Neuronal stem cell (in vitro differentiated cells): ENCODE data around the gene FOXO3.

ENCODE experiments used
- DNase-seq: peaks from one replicate; pipeline ENCODE4 v3.0.0-alpha.2; 2013; ENCODE audit warnings: low spot score
- H2AFZ ChIP-seq: one replicate; pipeline ENCODE4 v1.6.1; 2013; ENCODE audit warnings: mild to moderate bottlenecking, low read length, inconsistent platforms
- H2AK5ac ChIP-seq: 2 replicates; pipeline ENCODE4 v1.6.1; 2013; ENCODE audit warnings: low read depth, mild to moderate bottlenecking, inconsistent platforms, low read length, moderate library complexity, mixed read lengths
- H2BK120ac ChIP-seq: 2 replicates; pipeline ENCODE4 v1.6.1; 2013; ENCODE audit warnings: low read depth, mild to moderate bottlenecking, inconsistent platforms, low read length, moderate library complexity, mixed read lengths
- H2BK12ac ChIP-seq: one replicate; pipeline ENCODE4 v1.6.1; 2013; ENCODE audit warnings: low read length, inconsistent platforms
- H2BK15ac ChIP-seq: 2 replicates; pipeline ENCODE4 v1.6.1; 2013; ENCODE audit warnings: mild to moderate bottlenecking, low read length, inconsistent platforms, mixed read lengths
- H2BK5ac ChIP-seq: one replicate; pipeline ENCODE4 v1.6.1; 2013; ENCODE audit warnings: inconsistent platforms, mild to moderate bottlenecking, low read length, moderate library complexity
- H3K14ac ChIP-seq: one replicate; pipeline ENCODE4 v1.6.1; 2013; ENCODE audit warnings: low read length, inconsistent platforms
- H3K18ac ChIP-seq: 2 replicates; pipeline ENCODE4 v1.6.1; 2013; ENCODE audit warnings: low read length, inconsistent platforms
- H3K23ac ChIP-seq: 2 replicates; pipeline ENCODE4 v1.6.1; 2013; ENCODE audit warnings: low read depth, mild to moderate bottlenecking, mixed read lengths, low read length, inconsistent platforms; ENCODE audit not compliant: poor library complexity
- H3K27ac ChIP-seq: replicated peaks from 3 replicates; pipeline ENCODE4 v1.5.1; 2013; ENCODE audit warnings: low read length, inconsistent platforms
- H3K27me3 ChIP-seq, 3 experiments: 2 replicates each; pipeline ENCODE4 v1.6.1; 2013; ENCODE audit warnings: low read length in 3 of 3, mild to moderate bottlenecking in 2 of 3, inconsistent platforms in 1 of 3, low read depth in 1 of 3, mixed read lengths in 1 of 3, moderate library complexity in 1 of 3; ENCODE audit not compliant: control insufficient read depth in 3 of 3, insufficient read depth in 3 of 3
- H3K36me3 ChIP-seq, 2 donors: replicated peaks in 1 of 2; 2 replicates each; pipeline ENCODE4 v1.6.1; 2013; ENCODE audit warnings: low read length in 2 of 2; ENCODE audit not compliant: control insufficient read depth in 2 of 2, insufficient read depth in 2 of 2
- H3K4ac ChIP-seq: 2 replicates; pipeline ENCODE4 v1.6.1; 2013; ENCODE audit warnings: inconsistent platforms, mild to moderate bottlenecking, low read length, moderate library complexity
- H3K4me1 ChIP-seq, 2 donors: 1 replicate in 1 of 2; 2 replicates in 1 of 2; pipeline ENCODE4 v1.6.1; 2013; ENCODE audit warnings: low read length in 2 of 2, low read depth in 1 of 2; ENCODE audit not compliant: control insufficient read depth in 2 of 2, insufficient read depth in 1 of 2
- H3K4me2 ChIP-seq: one replicate; pipeline ENCODE4 v1.6.1; 2013; ENCODE audit warnings: mild to moderate bottlenecking, low read length, inconsistent platforms; ENCODE audit not compliant: insufficient read depth, poor library complexity, severe bottlenecking
- H3K4me3 ChIP-seq, 2 donors: 2 replicates each; pipeline ENCODE4 v1.5.1; 2013; ENCODE audit warnings: low read length in 2 of 2, mild to moderate bottlenecking in 2 of 2, inconsistent platforms in 1 of 2, moderate library complexity in 1 of 2
- H3K79me1 ChIP-seq: one replicate; pipeline ENCODE4 v1.6.1; 2013; ENCODE audit warnings: low read depth, mild to moderate bottlenecking, inconsistent platforms, low read length, moderate library complexity
- H3K9ac ChIP-seq: one replicate; pipeline ENCODE4 v1.6.1; 2013; ENCODE audit warnings: mild to moderate bottlenecking, low read depth, low read length, inconsistent platforms; ENCODE audit not compliant: poor library complexity
- H3K9me3 ChIP-seq, 2 donors: replicated peaks in 1 of 2; 2 replicates each; pipeline versions ENCODE3 to v1.6.1; 2013; ENCODE audit warnings: low read length in 2 of 2, mild to moderate bottlenecking in 2 of 2, inconsistent platforms in 1 of 2, low read depth in 1 of 2, mixed read lengths in 1 of 2, moderate library complexity in 1 of 2; ENCODE audit not compliant: control insufficient read depth in 2 of 2, insufficient read depth in 1 of 2
- H4K8ac ChIP-seq: one replicate; pipeline ENCODE4 v1.6.1; 2013; ENCODE audit warnings: low read depth, mild to moderate bottlenecking, inconsistent platforms, low read length, moderate library complexity
- H4K91ac ChIP-seq: one replicate; pipeline ENCODE4 v1.6.1; 2013; ENCODE audit warnings: low read length, low read depth, mild to moderate bottlenecking, inconsistent platforms; ENCODE audit not compliant: poor library complexity
- WGBS, 2 donors: extraction: QIAGEN DNeasy Blood & Tissue Kit; methylation state at CpG; one replicate each; pipeline ENCODE4 v1.1.7; 2013; ENCODE audit warnings: missing lambda C conversion rate in 2 of 2, mixed read lengths in 1 of 2; ENCODE audit not compliant: insufficient read length in 2 of 2, insufficient replicate concordance in 1 of 2; ENCODE audit errors: extremely low coverage in 2 of 2; 5-methylcytosine and 5-hydroxymethylcytosine counted together

FOXO3 gene

GRCh38 chr6:108549741-108550140 lies 11.0 kb upstream of the FOXO3 start:
- Histone ChIP-seq H3K9me3 (peaks cover 0 to 3% of the 10 kb centered on the region in 2 donors), H2BK120ac (no peak overlapping the region), H3K18ac (no peak overlapping the region), H3K23ac (no peak overlapping the region), H3K9ac (no peak overlapping the region), H2AFZ (peak overlapping the region; percentile 24), H2AK5ac (no peak overlapping the region), H3K4me1 (peaks cover 0 to 2% of the 10 kb centered on the region in 2 donors), H3K4ac (no peak overlapping the region), H4K91ac (no peak overlapping the region), H2BK5ac (no peak overlapping the region), H3K27me3 (peaks cover 0 to 3% (median 0%) of the 10 kb centered on the region in 3 experiments), H2BK12ac (no peak overlapping the region), H3K4me2 (no peak overlapping the region), H3K79me1 (no peaks in the 10 kb centered on the region), H3K14ac (no peak overlapping the region), H3K36me3 (no peaks in the 10 kb centered on the region), H2BK15ac (no peak overlapping the region), H4K8ac (no peak overlapping the region), H3K4me3 (no peak overlapping the region), H3K27ac (no peak overlapping the region)
- DNase-seq = no peak
- WGBS, 2 donors = no CpG with 5 or more reads among the region's 3 CpGs

GRCh38 chr6:108550256-108550655 lies 10.5 kb upstream of the FOXO3 start:
- H2BK12ac ChIP-seq = no peak overlapping the region
- H3K23ac ChIP-seq = no peak overlapping the region
- no CpG with 5 or more reads among the region's 3 CpGs for WGBS, 2 donors

DNA sequence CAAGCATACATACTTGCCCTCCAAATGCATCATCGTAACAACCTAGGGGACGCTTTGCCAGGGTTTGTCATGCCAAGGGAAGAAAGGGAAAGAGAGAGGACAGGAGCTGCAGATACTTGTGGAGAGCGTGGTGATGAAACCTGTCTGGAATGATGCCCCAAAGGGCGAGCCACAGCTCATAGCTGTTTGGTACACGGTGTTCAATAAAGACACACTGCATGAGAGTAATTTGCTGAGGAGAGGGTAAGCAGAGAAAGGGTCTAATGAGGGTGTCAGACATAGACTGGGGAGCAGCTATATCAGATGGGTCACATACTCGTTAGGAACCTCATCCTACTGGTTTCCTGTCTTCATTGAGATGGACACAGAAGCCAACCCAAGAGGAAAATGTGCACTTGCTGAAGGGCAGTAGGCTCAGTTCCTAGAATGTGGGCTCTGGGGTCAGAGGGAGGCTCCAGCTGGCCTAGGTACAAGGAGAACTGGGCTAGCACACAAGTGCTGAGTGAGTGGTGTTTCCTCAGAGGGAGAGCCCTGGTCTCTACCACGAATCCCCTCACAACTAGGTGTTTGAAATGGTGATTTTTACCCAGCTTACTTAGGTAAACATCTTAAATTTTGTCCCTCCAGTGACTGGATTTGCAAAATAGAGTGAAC lies 5.2 kb upstream of the FOXO3 start:
- H2BK5ac ChIP-seq = no peak overlapping the region
- no peaks in the 10 kb centered on the region for H3K36me3 ChIP-seq
- no peak overlapping the region for H3K14ac ChIP-seq
- H2BK120ac ChIP-seq = no peak overlapping the region
- no peak overlapping the region for H3K9ac ChIP-seq
- no peak for DNase-seq
- no peak overlapping the region for H3K18ac ChIP-seq
- H3K9me3 ChIP-seq = no peaks in the 10 kb centered on the region
- H2BK15ac ChIP-seq = no peak overlapping the region
- WGBS, 2 donors = no CpG with 5 or more reads among the region's 7 CpGs
- H3K27ac ChIP-seq = no peak overlapping the region
- no peak overlapping the region for H2AFZ ChIP-seq
- H3K79me1 ChIP-seq = no peaks in the 10 kb centered on the region
- H4K8ac ChIP-seq = no peak overlapping the region
- no peaks in the 10 kb centered on the region for H3K27me3 ChIP-seq
- H3K4me1 ChIP-seq = peaks cover 0 to 11% of the 10 kb centered on the region in 2 donors
- no peak overlapping the region for H3K4me2 ChIP-seq
- no peak overlapping the region for H2AK5ac ChIP-seq
- H3K4me3 ChIP-seq = no peak overlapping the region
- no peak overlapping the region for H2BK12ac ChIP-seq
- H4K91ac ChIP-seq = no peak overlapping the region
- no peak overlapping the region for H3K23ac ChIP-seq
- H3K4ac ChIP-seq = no peak overlapping the region

More at GRCh38 chr6:108550256-108550655, 10.5 kb upstream of the FOXO3 start:
- peaks cover 0 to 2% of the 10 kb centered on the region in 2 donors for H3K4me1 ChIP-seq
- H2AK5ac ChIP-seq = no peak overlapping the region
- H3K9ac ChIP-seq = no peak overlapping the region
- H3K4me2 ChIP-seq = no peak overlapping the region
- no peaks in the 10 kb centered on the region for H3K36me3 ChIP-seq
- H3K9me3 ChIP-seq = no peaks in the 10 kb centered on the region
- H2BK120ac ChIP-seq = no peak overlapping the region
- H3K4me3 ChIP-seq = no peak overlapping the region
- H4K8ac ChIP-seq = no peak overlapping the region
- no peak overlapping the region for H2BK15ac ChIP-seq
- no peak overlapping the region for H3K27ac ChIP-seq
- no peak for DNase-seq
- no peak overlapping the region for H3K4ac ChIP-seq
- no peaks in the 10 kb centered on the region for H3K27me3 ChIP-seq
- no peak overlapping the region for H3K18ac ChIP-seq
- no peaks in the 10 kb centered on the region for H3K79me1 ChIP-seq
- H4K91ac ChIP-seq = no peak overlapping the region
- no peak overlapping the region for H2BK5ac ChIP-seq
- H3K14ac ChIP-seq = no peak overlapping the region
- no peak overlapping the region for H2AFZ ChIP-seq

DNA sequence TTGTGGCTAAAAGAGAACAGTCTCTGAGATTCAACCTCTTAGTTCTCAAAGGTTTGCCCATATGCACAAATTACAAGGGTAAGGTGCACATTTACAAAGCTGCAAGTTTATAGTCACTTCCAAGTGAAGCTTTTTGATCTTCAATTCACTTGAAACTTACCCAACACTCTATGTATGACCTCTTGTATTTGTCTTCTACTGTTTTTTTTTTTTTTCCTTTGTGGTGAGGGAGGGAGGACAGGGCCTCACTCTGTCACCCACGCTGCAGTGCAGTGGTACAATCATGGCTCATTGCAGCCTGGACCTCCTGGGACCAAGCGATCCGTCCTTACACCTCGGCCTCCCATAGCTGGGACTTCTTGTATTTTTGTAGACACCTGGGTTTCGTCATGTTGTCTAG lies 4.5 kb upstream of the FOXO3 start:
- H3K14ac ChIP-seq = no peak overlapping the region
- H3K27me3 ChIP-seq = no peaks in the 10 kb centered on the region
- no peak for DNase-seq
- peak overlapping the region; percentile 84 for H2BK12ac ChIP-seq
- H3K4me1 ChIP-seq = peaks cover 0 to 11% of the 10 kb centered on the region in 2 donors
- H2BK120ac ChIP-seq = no peak overlapping the region
- no CpG with 5 or more reads among the region's 5 CpGs for WGBS, 2 donors
- no peak overlapping the region for H2AFZ ChIP-seq
- no peaks in the 10 kb centered on the region for H3K9me3 ChIP-seq
- no peak overlapping the region for H3K4ac ChIP-seq
- H3K36me3 ChIP-seq = no peaks in the 10 kb centered on the region
- H3K4me2 ChIP-seq = no peak overlapping the region
- H4K8ac ChIP-seq = no peak overlapping the region
- peak overlapping the region; percentile 28 for H2AK5ac ChIP-seq
- no peak overlapping the region for H3K27ac ChIP-seq
- no peaks in the 10 kb centered on the region for H3K79me1 ChIP-seq
- H3K4me3 ChIP-seq = no peak overlapping the region
- H3K9ac ChIP-seq = no peak overlapping the region
- peak overlapping the region; percentile 75 for H2BK15ac ChIP-seq
- no peak overlapping the region for H3K18ac ChIP-seq
- no peak overlapping the region for H3K23ac ChIP-seq
- no peak overlapping the region for H2BK5ac ChIP-seq
- H4K91ac ChIP-seq = no peak overlapping the region
